ENCODE results near the gene CCDC178. TPM values are rescaled to one million over a fixed set of nuclear protein-coding genes. Genes with fewer than 3 reads are reported as not detected.

Gene CCDC178
- total RNA-seq, 4 donors from 2014 or later, result 0.39 to 1.4 TPM; not detected in 2

- H3K4me3 ChIP-seq (ENCODE audit: low read depth, poor library complexity, severe bottlenecking), result no peak overlapping the region
- intact Hi-C loops (cut with DNase I; ENCODE audit: low total_unique reads), result no loop called here
- DNase-seq (ENCODE audit: low spot score in 2 of 2), result no peak
- 45 to 57% methylated on average over 6 of the region's 6 CpGs for WGBS, 2 donors
- TF ChIP-seq CTCF (IDR thresholded peaks at IDR 0.05) (no peak), POLR2A (IDR thresholded peaks at IDR 0.05) (no peak)
Measured at GRCh38 chr18:33282709-33283333, 157.7 kb downstream of the CCDC178 start.

- no peak for DNase-seq (ENCODE audit: low spot score in 2 of 2)
- H3K4me3 ChIP-seq (ENCODE audit: low read depth, poor library complexity, severe bottlenecking), result no peak overlapping the region
- TF ChIP-seq CTCF (IDR thresholded peaks at IDR 0.05), result no peak
- TF ChIP-seq POLR2A (IDR thresholded peaks at IDR 0.05), result no peak
- 92 to 94% methylated on average over 6 to 7 of the region's 7 CpGs for WGBS, 2 donors
- intact Hi-C loops (cut with DNase I; ENCODE audit: low total_unique reads), result no loop called here
Measured at GRCh38 chr18:33282142-33282541, 158.4 kb downstream of the CCDC178 start.

- intact Hi-C loops (cut with DNase I; ENCODE audit: low total_unique reads), result no loop called here
- no peak overlapping the region for H3K4me3 ChIP-seq (ENCODE audit: low read depth, poor library complexity, severe bottlenecking)
- TF ChIP-seq POLR2A (IDR thresholded peaks at IDR 0.05), result no peak
- TF ChIP-seq CTCF (IDR thresholded peaks at IDR 0.05), result no peak
- DNase-seq (ENCODE audit: low spot score in 2 of 2), result no peak
Measured at GRCh38 chr18:33277431-33277830, 163.1 kb downstream of the CCDC178 start.

- no peak overlapping the region for H3K4me3 ChIP-seq (ENCODE audit: low read depth, poor library complexity, severe bottlenecking)
Measured at GRCh38 chr18:33275843-33276242, 164.7 kb downstream of the CCDC178 start.

GRCh38 chr18:33270297-33270696, 170.2 kb downstream of the CCDC178 start:
- intact Hi-C loops (cut with DNase I; ENCODE audit: low total_unique reads), result no loop called here
- H3K4me3 ChIP-seq (ENCODE audit: low read depth, poor library complexity, severe bottlenecking), result no peak overlapping the region
- TF ChIP-seq CTCF (IDR thresholded peaks at IDR 0.05), result no peak
- no peak for TF ChIP-seq POLR2A (IDR thresholded peaks at IDR 0.05)
- no peak for DNase-seq (ENCODE audit: low spot score in 2 of 2)
- 39 to 40% methylated on average over 1 of the region's 1 CpG for WGBS, 2 donors

More at GRCh38 chr18:33275843-33276242, 164.7 kb downstream of the CCDC178 start:
- no peak for DNase-seq (ENCODE audit: low spot score in 2 of 2)
- intact Hi-C loops (cut with DNase I; ENCODE audit: low total_unique reads), result no loop called here
- no peak for TF ChIP-seq CTCF (IDR thresholded peaks at IDR 0.05)
- TF ChIP-seq POLR2A (IDR thresholded peaks at IDR 0.05), result no peak

GRCh38 chr18:33269223-33269622, 171.3 kb downstream of the CCDC178 start:
- H3K4me3 ChIP-seq (ENCODE audit: low read depth, poor library complexity, severe bottlenecking), result no peak overlapping the region
- intact Hi-C loops (cut with DNase I; ENCODE audit: low total_unique reads), result no loop called here
- 7 to 19% methylated on average over 2 of the region's 2 CpGs for WGBS, 2 donors
- TF ChIP-seq CTCF (IDR thresholded peaks at IDR 0.05) (no peak), POLR2A (IDR thresholded peaks at IDR 0.05) (no peak)
- DNase-seq (ENCODE audit: low spot score in 2 of 2), result no peak

Data from lower leg skin (tissue), 4 donors.